Measurements from ENCODE around the gene UPK2. TPM values are rescaled to one million over a fixed set of nuclear protein-coding genes. Genes with fewer than 3 reads are reported as not detected.
A peak's percentile ranks its signal among the peaks of the same experiment; 100 is the strongest.

The UPK2 gene
- total and polyA plus RNA-seq, 2 donors (not counting 1 experiment from before 2014, with no cell fraction given) = not detected

- Histone ChIP-seq H2AFZ (ENCODE audit: low read length) (no peak overlapping the region), H3K36me3 (ENCODE audit: control insufficient read depth, insufficient read depth, low read length) (peaks cover 17% of the 10 kb centered on the region), H3K27me3 (ENCODE audit: control insufficient read depth, insufficient read depth, low read length) (no peaks in the 10 kb centered on the region), H3K9ac (ENCODE audit: insufficient read depth, low read length) (peak overlapping the region; percentile 72), H3K4me2 (ENCODE audit: extremely low read depth, insufficient read depth, low read length) (peak overlapping the region; percentile 82), H3K4me1 (ENCODE audit: control insufficient read depth, extremely low read depth, insufficient read depth, low read length) (peaks cover 58% of the 10 kb centered on the region), H3K4me3 (replicated peaks in 1 of 4; ENCODE audit: control extremely low read depth in 1 of 4, insufficient read depth in 1 of 4, low read depth in 3 of 4, low read length in 4 of 4) (peak overlapping the region; percentile 18 to 61 (median 40)), H3K79me2 (ENCODE audit: control insufficient read depth, insufficient read depth, low read length) (peaks cover 69% of the 10 kb centered on the region), H3K27ac (ENCODE audit: insufficient read depth, low read length) (peak overlapping the region; percentile 93), H3K9me3 (ENCODE audit: control insufficient read depth, insufficient read depth, low read depth, low read length) (no peaks in the 10 kb centered on the region), H4K20me1 (ENCODE audit: control insufficient read depth, extremely low read depth, insufficient read depth, low read length) (no peaks in the 10 kb centered on the region)
- DNase-seq (ENCODE audit: low read depth in 2 of 2) = peak; percentile 93 to 95
- no peak for TF ChIP-seq CTCF (conservative IDR thresholded peaks at IDR 0.05 in 1 of 2, IDR thresholded peaks at IDR 0.05 in 1 of 2; ENCODE audit: low read depth in 1 of 2, low read length in 2 of 2)
- no peak for TF ChIP-seq EZH2 (IDR thresholded peaks at IDR 0.05; ENCODE audit: low read length, missing control alignments)
Measured at GRCh38 chr11:118908901-118909618, 47.0 kb upstream of the UPK2 start.

- peak overlapping the region; percentile 93 for H3K27ac ChIP-seq (ENCODE audit: insufficient read depth, low read length)
- H3K4me3 ChIP-seq (replicated peaks in 1 of 4; ENCODE audit: control extremely low read depth in 1 of 4, insufficient read depth in 1 of 4, low read depth in 3 of 4, low read length in 4 of 4) = peak overlapping the region; percentile 18 to 61 (median 38)
- peaks cover 15% of the 10 kb centered on the region for H3K36me3 ChIP-seq (ENCODE audit: control insufficient read depth, insufficient read depth, low read length)
- peak overlapping the region; percentile 72 for H3K9ac ChIP-seq (ENCODE audit: insufficient read depth, low read length)
- no peaks in the 10 kb centered on the region for H3K27me3 ChIP-seq (ENCODE audit: control insufficient read depth, insufficient read depth, low read length)
- no peaks in the 10 kb centered on the region for H3K9me3 ChIP-seq (ENCODE audit: control insufficient read depth, insufficient read depth, low read depth, low read length)
- H2AFZ ChIP-seq (ENCODE audit: low read length) = no peak overlapping the region
- peaks cover 73% of the 10 kb centered on the region for H3K79me2 ChIP-seq (ENCODE audit: control insufficient read depth, insufficient read depth, low read length)
- DNase-seq (ENCODE audit: low read depth in 2 of 2) = no peak
- peak overlapping the region; percentile 76 for H3K4me2 ChIP-seq (ENCODE audit: extremely low read depth, insufficient read depth, low read length)
- peaks cover 64% of the 10 kb centered on the region for H3K4me1 ChIP-seq (ENCODE audit: control insufficient read depth, extremely low read depth, insufficient read depth, low read length)
- no peak for TF ChIP-seq CTCF (conservative IDR thresholded peaks at IDR 0.05 in 1 of 2, IDR thresholded peaks at IDR 0.05 in 1 of 2; ENCODE audit: low read depth in 1 of 2, low read length in 2 of 2)
- TF ChIP-seq EZH2 (IDR thresholded peaks at IDR 0.05; ENCODE audit: low read length, missing control alignments) = no peak
- H4K20me1 ChIP-seq (ENCODE audit: control insufficient read depth, extremely low read depth, insufficient read depth, low read length) = no peaks in the 10 kb centered on the region
Measured at GRCh38 chr11:118909619-118910308, 46.3 kb upstream of the UPK2 start.

GRCh38 chr11:118910309-118911112 lies 45.6 kb upstream of the UPK2 start:
- Histone ChIP-seq H3K9ac (ENCODE audit: insufficient read depth, low read length) (peak overlapping the region; percentile 72), H3K4me1 (ENCODE audit: control insufficient read depth, extremely low read depth, insufficient read depth, low read length) (peaks cover 69% of the 10 kb centered on the region), H3K4me3 (replicated peaks in 1 of 4; ENCODE audit: control extremely low read depth in 1 of 4, insufficient read depth in 1 of 4, low read depth in 3 of 4, low read length in 4 of 4) (peak overlapping the region; percentile 18 to 61 (median 38)), H3K9me3 (ENCODE audit: control insufficient read depth, insufficient read depth, low read depth, low read length) (no peaks in the 10 kb centered on the region), H3K27ac (ENCODE audit: insufficient read depth, low read length) (peak overlapping the region; percentile 93), H4K20me1 (ENCODE audit: control insufficient read depth, extremely low read depth, insufficient read depth, low read length) (no peaks in the 10 kb centered on the region), H3K4me2 (ENCODE audit: extremely low read depth, insufficient read depth, low read length) (peak overlapping the region; percentile 76), H3K27me3 (ENCODE audit: control insufficient read depth, insufficient read depth, low read length) (no peaks in the 10 kb centered on the region), H3K79me2 (ENCODE audit: control insufficient read depth, insufficient read depth, low read length) (peaks cover 78% of the 10 kb centered on the region), H3K36me3 (ENCODE audit: control insufficient read depth, insufficient read depth, low read length) (peaks cover 13% of the 10 kb centered on the region), H2AFZ (ENCODE audit: low read length) (no peak overlapping the region)
- peak; percentile 94 to 95 for DNase-seq (ENCODE audit: low read depth in 2 of 2)
- TF ChIP-seq EZH2 (IDR thresholded peaks at IDR 0.05; ENCODE audit: low read length, missing control alignments) (no peak), CTCF (conservative IDR thresholded peaks at IDR 0.05 in 1 of 2, IDR thresholded peaks at IDR 0.05 in 1 of 2; ENCODE audit: low read depth in 1 of 2, low read length in 2 of 2) (no peak)
